ENCODE measurements around the gene WDHD1. TPM values are rescaled to one million over a fixed set of nuclear protein-coding genes. Genes with fewer than 3 reads are reported as not detected.
"Not testable (repeated sequence)": the region's sequence is repeated elsewhere in the genome, so short reads cannot be mapped to it uniquely, and the experiment has no call there.

Gene WDHD1, protein sequence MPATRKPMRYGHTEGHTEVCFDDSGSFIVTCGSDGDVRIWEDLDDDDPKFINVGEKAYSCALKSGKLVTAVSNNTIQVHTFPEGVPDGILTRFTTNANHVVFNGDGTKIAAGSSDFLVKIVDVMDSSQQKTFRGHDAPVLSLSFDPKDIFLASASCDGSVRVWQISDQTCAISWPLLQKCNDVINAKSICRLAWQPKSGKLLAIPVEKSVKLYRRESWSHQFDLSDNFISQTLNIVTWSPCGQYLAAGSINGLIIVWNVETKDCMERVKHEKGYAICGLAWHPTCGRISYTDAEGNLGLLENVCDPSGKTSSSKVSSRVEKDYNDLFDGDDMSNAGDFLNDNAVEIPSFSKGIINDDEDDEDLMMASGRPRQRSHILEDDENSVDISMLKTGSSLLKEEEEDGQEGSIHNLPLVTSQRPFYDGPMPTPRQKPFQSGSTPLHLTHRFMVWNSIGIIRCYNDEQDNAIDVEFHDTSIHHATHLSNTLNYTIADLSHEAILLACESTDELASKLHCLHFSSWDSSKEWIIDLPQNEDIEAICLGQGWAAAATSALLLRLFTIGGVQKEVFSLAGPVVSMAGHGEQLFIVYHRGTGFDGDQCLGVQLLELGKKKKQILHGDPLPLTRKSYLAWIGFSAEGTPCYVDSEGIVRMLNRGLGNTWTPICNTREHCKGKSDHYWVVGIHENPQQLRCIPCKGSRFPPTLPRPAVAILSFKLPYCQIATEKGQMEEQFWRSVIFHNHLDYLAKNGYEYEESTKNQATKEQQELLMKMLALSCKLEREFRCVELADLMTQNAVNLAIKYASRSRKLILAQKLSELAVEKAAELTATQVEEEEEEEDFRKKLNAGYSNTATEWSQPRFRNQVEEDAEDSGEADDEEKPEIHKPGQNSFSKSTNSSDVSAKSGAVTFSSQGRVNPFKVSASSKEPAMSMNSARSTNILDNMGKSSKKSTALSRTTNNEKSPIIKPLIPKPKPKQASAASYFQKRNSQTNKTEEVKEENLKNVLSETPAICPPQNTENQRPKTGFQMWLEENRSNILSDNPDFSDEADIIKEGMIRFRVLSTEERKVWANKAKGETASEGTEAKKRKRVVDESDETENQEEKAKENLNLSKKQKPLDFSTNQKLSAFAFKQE
- 13.9 and 24.8 TPM in 2 replicates for total RNA-seq (2014; rRNA removed; shearing (Covaris generic))

DNA sequence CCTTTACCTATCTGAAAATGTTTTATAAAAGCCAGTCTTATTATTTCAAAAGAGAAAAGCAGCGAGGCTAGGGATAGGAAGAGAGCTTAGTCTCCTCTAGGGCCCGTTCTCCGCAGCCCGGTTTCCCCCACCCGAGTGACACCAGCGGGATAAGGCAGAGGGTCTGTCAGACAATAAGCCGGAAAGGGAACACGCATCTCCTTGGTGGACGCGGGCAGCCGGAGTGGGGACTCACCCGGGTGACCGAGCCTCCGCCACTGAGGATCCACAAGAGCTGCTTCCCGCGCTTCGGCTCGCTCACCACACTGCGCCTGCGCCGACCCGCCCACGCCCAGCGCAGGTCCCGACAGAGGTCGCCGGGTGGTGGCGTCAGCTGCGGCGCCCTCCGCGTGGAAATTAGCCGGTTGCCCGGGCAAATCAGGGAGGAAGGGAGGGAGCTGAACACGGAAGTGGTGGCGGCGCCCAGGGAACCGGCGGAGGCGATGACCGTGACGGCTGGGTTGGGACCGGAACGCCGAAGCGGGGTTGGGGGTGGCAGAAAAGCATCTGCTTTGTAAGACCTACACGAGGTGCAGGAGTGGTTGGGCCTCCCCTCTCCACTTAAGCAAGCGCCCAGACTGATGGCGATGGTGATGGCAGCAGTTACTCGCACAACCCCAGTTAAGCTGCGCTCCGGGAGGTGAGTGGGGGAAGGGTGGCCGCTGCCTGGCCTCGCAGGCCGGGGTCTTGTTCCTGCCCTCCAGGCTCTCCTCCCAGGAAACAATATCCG lies at the start of gene WDHD1, which contains the start of gene SOCS4:
WDHD1 (minus strand) TSS at position 307 of the 769 bp plus-strand sequence. CDS start 312 bp downstream, outside the sequence.
SOCS4 (plus strand) TSS at position 444 of the 769 bp plus-strand sequence. CDS start 15,806 bp downstream, outside the sequence.
- peak; percentile 93 for DNase-seq (ENCODE audit: low read depth)

DNA sequence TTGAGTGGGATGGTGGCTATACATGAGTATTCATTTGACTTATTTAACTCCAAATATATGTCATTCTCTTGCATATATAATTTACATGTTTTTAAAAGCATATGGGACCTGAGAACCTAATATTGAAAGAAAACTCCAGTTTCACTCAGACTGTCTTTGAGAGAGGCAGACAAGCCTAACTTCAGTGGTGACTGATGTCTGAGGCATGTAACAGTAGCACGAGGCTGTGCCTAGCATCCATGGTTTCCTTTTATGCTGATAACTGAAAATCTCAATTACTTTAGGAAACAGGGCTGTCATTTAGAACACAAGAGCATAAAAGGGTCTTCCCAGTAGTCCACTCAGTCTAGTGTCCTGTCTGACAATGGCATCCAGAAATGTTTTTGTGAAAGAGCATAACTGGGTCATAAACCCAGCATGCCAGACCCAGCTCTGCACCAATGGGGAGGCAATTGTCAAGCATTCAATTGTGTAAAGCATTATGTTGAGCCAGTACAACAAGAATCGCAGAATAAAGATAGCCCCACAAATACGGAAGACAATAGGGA lies 48.8 kb upstream of the WDHD1 start:
- DNase-seq (ENCODE audit: low read depth), result peak; percentile 48

DNA sequence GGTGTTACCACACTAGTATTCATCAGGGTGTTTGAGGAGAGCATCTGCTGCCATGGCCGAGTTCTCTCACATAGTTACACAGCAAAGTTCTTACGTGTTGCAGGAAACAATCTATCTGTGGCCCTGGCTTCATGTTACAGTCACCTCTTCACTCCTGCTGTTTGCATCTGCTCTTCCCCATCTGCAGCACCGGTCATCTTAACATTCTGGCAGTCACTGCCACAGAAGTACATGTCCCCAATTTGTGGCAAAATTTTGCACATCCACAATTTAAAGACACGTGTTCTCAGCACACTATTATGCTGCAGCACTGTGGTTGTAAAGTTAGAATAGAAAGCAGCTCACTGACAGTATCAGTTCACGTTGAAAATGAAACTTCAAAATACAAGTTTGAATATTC lies 47.8 kb upstream of the WDHD1 start:
- DNase-seq (ENCODE audit: low read depth), result peak; percentile 44

DNA sequence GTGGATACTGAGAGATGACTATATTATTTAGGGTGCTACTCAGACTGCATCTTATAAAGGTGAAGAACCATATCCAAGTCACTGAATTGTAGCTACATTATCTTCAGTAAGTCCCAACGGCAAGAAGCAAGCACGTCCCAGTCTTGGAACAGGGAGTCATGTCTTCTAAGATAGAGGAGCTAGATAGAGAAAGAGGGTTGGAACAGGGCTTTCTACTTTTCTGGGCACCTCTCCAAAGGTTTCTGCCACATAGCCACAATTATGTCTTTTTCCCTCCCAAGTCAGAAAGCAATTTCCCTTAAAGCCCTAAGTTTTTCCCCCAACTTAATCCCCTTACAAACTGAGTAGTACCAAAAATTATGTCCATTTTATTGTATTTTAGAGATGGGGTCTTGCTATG lies 47.0 kb upstream of the WDHD1 start:
- peak; percentile 86 for DNase-seq (ENCODE audit: low read depth)

DNA sequence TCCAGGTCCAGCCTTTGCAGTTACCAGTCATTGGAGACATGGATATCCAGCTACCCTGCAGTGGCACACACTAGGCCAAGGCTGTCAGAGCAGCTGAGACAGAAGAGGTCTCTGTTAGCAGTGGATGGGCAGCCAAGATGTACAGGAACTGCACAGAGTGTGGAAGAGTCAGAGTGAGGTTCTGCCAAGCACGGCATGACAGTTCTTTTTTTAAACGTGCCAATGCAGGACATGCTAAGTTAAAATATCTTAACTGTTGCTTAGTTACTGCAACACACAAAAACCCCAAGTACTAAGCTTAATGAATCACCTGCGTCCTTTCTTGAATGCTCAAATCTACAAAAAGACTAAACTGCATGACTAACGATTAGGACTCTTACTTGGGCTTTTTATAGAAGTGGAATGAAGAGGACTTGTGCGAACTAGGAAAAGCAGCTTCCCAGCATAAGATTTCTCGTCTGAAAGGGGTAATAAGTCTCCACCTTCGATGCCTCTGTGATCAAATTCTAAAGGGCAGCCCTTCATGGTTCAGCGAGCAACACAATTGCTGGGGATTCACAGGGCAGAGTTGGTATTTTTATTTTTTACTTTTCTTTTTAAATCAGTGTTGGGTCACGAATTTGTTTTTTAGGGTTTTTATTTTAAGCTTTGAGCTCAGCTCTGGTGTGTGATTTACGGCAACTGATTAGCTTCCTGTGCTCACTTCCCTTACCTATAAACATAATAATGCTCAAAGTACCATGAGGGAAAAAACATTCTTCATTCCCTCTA lies 45.2 kb upstream of the WDHD1 start:
- peak; percentile 98 for DNase-seq (ENCODE audit: low read depth)

DNA sequence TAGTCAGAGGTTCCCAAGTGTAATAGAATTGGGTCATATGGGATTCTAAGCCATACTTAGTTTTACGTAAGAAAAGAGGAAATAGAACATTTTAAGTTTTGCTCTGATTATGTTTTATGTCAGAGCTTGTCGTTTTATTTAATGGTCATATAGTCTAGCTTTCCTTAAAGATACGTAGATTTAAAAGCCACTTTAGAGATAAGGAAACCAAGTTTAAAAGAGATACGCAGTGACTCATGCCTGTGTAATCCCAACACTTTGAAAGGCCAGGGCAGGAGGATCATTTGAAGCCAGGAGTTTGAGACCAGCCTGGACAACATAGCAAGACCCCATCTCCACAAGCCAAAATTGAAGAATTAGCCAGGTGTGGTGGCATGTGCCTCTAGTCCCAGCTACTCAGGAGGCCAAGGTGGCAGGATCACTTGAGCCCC lies 44.1 kb upstream of the WDHD1 start:
- DNase-seq (ENCODE audit: low read depth), result peak; percentile 76

DNA sequence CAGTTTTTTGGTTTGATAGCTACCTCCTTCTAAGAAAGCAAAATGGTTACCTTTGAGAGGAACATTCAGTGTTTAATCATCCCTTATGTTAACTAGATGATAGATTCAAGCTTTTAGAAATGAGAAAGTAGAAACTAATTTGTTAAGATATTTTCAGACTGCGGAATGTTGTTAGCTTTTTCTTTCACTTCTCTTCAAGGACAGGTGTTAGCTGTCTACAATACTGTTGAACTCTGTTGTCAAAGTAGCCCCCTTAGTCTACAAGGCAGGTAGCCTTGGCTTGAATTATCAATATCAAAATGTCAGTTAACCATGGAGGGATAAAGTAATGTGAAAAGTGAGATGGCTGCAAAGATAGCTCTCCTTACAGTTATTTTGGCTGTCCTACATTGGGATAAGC lies 39.3 kb upstream of the WDHD1 start:
- DNase-seq (ENCODE audit: low read depth), result no peak

DNA sequence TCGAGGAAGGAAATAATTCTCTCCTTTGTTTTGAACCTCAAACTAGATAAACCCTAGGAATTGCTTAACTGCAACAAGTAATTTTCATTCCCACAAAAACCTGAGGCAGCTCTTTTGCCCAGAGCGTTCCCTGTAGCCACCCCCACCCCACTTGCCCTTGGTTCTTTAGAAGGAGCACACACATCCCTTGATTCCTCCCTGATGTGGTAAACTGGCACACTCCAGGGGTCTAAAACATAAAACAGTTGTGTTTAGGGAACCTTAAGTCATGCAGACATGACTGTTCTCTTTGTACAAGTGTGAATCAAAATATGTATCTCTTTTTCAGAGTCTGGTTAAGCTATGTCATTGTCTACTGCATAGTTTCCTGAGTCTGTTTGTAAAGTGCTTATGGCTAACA lies 38.5 kb upstream of the WDHD1 start:
- DNase-seq (ENCODE audit: low read depth), result no peak

DNA sequence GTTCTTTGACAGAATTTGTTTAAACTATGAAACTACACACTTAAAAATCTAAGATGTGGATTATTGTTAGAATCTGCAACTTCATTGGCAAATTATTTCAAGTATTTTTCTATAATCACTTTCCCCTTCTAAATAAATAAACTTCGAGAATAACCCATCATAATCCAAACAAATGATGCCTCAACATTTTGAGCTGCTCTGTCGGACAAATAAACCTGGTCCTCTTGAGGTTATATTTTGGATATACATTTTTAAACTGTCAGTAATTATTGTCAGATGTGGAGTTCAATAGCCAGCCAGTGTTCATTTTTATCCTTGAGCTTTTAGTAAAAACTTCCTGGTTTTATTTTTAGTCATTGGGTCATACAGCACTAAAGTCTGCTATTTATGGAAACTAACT lies 38.0 kb upstream of the WDHD1 start:
- not testable (repeated sequence) for DNase-seq (ENCODE audit: low read depth)

DNA sequence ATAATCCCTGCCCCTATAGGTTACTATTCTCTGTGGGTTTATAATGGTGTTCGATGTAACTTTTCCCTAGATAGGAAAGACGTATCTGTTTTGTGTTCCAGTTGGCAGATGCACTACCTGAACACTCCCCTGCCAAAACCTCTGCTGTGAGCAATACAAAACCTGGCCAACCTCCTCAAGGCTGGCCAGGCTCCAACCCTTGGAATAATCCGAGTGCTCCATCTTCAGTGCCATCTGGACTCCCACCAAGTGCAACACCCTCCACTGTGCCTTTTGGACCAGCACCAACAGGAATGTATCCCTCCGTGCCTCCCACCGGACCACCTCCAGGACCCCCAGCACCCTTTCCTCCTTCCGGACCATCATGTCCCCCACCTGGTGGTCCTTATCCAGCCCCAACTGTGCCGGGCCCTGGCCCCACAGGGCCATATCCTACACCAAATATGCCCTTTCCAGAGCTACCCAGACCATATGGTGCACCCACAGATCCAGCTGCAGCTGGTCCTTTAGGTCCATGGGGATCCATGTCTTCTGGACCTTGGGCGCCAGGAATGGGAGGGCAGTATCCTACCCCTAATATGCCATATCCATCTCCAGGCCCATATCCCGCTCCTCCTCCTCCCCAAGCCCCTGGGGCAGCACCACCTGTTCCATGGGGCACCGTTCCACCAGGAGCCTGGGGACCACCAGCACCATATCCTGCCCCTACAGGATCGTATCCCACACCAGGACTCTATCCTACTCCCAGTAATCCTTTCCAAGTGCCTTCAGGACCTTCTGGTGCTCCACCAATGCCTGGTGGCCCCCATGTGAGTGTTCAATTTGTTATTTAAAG lies 35.8 kb upstream of the WDHD1 start:
- no peak for DNase-seq (ENCODE audit: low read depth)

DNA sequence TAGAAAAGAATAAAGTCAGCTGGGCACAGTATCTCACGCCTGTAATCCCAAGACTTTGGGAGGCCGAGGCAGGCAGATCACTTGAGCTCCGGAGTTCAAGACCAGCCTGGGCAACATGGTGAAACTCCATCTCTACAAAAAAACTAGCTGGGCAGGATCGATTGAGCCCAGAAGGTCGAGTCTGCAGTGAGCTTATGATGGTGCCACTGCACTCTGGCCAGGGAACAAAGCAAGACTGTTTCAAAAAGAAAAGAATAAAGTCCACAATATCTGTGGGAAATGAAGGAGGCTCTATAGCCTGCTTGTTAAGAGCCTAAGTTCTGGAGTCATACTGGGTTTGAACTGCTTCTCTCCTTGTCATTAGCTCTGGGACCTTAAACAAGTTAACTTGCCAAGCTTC lies 32.4 kb upstream of the WDHD1 start:
- DNase-seq (ENCODE audit: low read depth), result no peak

DNA sequence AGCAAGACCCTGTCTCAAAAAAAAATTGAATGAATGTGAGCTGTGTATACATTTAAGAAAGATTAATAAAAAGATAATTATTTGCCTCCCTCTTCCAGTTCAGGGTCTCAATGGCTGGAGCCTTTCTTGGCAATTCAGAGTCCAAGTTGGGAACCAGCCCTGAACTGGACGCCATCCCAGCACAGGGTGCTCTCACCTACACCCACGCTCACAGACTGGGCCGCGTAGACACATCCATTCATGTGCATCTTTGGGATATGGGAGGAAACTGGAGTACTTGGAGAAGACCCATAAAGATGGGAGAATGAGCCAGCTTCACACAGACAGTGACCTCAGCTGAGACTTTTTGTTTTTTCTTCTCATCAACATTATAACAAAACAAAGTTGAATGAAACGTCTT lies 31.0 kb upstream of the WDHD1 start:
- no peak for DNase-seq (ENCODE audit: low read depth)

DNA sequence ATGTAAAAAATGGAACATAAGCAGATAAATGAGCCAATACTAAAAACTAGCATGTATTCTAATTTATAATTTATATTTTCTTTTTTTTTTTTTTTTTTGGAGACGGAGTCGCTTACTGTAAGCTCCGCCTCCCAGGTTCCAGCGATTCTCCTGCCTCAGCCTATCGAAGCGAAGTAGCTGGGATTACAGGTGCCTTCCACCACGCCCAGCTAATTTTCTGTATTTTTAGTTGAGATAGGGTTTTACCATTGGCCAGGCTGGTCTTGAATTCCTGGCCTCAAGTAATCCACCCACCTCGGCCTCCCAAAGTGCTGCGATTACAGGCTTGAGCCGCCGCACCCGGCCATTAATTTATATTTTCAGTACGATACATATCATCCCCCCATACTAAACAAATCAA lies 27.2 kb upstream of the WDHD1 start:
- no peak for DNase-seq (ENCODE audit: low read depth)

DNA sequence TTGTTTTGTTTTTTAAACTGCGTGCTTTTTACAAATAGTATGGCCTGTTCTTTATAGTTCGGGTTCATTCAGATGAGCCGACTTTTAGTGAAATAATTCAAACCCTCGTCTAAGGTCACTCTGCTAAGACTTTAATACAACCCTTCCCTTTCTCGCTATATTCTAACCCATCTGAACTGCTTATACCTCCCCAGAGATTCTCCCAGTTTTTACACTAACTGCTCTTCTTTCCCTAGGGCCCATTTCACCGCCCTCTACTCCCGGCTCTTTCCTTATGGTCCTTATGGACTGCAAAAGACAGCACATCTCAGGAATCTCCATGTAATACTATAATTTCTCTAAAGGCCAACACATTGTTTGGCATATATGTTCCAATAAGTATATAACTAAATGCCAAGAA lies 26.6 kb upstream of the WDHD1 start:
- no peak for DNase-seq (ENCODE audit: low read depth)

DNA sequence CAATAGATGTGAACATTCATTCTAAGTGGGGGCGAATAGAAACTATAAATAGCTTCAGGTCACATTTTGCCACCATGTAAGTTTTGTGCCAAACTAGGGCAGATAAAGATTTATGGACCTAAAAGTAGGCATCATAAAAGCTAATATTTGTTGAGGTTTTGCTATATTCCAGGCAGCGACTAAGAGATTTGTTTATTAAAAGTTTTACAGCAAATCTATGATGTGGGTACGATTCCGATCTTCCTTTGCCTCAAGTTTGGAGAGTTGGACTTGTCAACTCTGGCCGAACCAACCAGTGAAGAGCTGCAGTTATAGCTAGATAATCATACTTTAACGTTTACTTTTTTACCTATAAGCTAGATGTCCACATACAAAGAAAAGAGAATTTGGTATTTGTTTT lies 26.1 kb upstream of the WDHD1 start:
- no peak for DNase-seq (ENCODE audit: low read depth)

DNA sequence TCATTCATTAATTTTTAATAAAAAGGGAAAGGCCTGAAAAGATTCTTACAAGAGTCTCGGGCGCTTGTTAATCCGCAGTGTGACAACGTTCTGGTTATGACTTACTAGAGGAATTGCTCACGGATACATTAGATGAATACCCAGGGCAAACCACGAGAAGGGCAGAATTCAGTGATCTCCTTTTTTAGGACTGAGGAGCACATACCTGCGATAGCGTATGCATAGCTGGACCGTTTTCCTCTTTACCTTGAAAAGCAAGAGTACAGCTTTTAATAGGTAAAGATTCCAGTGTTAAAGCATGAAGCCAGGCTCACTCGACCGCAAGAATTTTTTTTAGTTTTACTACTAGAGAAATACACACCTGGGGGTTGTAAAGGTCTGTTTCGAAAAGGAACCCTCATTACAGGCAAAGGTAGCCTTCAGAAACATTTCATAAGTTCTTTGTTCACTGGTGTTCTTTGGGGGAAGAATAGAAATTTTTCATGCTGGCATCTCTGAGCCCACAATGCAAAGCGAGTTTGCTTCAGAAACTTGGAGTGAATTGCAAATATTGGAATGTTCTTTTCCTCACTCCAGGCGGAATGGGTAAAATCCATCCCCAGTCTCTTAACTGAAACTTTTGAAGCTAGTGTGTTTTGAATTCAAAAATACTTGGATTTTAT lies 25.5 kb upstream of the WDHD1 start:
- no peak for DNase-seq (ENCODE audit: low read depth)

DNA sequence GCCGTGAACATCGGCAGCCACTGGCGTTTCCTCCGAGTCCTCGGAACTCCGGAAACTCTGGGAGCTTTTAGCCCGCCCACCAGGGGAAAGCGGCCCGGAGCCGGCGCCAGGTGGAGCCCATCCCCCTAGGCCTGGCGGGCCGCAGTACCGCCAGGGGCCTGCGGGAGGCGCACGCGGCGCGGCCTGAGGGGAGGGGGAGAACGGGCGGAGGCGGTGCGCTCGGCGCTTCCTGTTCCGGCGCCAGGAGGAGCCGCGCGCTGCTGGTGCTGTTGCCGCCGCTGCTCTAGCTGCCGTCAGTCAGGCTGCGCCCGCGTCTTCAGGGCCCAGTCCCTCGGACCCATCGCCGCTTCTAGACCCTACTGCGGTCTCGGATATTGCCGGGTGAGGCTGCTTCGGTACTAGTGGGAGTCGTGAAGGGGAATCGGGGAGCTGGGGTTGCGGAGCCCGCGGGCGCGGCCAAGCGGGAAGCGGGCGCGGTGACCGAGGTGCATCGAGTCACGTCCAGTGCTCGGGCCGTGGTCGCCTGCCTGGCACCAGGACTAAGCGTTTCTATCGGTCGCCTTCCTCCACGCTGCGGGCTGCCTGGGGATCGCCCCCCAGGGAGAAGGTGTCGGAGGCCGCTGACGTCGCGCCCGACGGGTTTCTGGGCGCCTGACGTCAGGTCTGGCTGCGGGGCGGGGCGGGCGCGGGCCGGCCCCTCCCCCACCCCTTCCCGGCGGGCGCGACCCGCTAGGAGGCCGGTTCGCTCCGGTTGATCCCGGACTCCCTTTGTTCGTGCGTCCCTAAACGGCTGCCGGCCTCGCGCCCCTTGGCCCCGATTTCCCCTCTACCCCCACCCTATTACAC lies 24.7 kb upstream of the WDHD1 start, which contains the start of gene MAPK1IP1L:
MAPK1IP1L (plus strand) TSS at position 225 of the 846 bp plus-strand sequence. CDS start 10,037 bp downstream, outside the sequence.
- DNase-seq (ENCODE audit: low read depth), result peak; percentile 95

DNA sequence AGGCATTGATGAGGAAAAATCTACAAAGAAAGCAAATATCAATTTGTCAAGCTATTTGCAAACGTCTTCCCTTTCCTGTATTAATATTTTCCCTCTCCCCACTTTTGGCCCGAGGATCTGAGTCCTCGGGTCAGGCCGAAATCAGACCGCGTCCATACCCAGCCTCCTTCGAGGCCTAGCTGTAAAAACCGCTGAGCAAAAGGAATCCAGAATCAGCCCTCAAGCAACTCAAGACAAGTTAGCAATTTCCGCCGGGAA lies 24.2 kb upstream of the WDHD1 start:
- no peak for DNase-seq (ENCODE audit: low read depth)
